GM19467 (cell line): ENCODE results near the gene SNX13.
A peak's percentile ranks its signal among the peaks of the same experiment; 100 is the strongest.

ENCODE experiments used
- ATAC-seq: cut with Tn5 transposase; IDR thresholded peaks from one replicate; pipeline ENCODE4 v1.9.1; 2021; ENCODE audit warnings: mild to moderate bottlenecking, moderate library complexity; ENCODE audit not compliant: unreplicated experiment

Gene SNX13

GRCh38 chr7:17940302-17940883 lies at the start of gene SNX13:
Gene SNX13 (minus strand): TSS chr7:17940494. CDS start chr7:17940295, 199 bp downstream.
- ATAC-seq, result peak; percentile 95

- no peak for ATAC-seq
Measured at GRCh38 chr7:17989546-17989945, 49.3 kb upstream of the SNX13 start.

GRCh38 chr7:17988858-17989257 lies 48.6 kb upstream of the SNX13 start:
- ATAC-seq, result no peak

GRCh38 chr7:17988141-17988540 lies 47.8 kb upstream of the SNX13 start:
- ATAC-seq, result no peak

- ATAC-seq, result no peak
Measured at GRCh38 chr7:17986851-17987250, 46.6 kb upstream of the SNX13 start.

GRCh38 chr7:17985473-17986239 lies 45.4 kb upstream of the SNX13 start:
- ATAC-seq, result no peak

- ATAC-seq, result no peak
Measured at GRCh38 chr7:17984288-17984687, 44.0 kb upstream of the SNX13 start.

GRCh38 chr7:17983221-17984062 lies 43.1 kb upstream of the SNX13 start:
- ATAC-seq, result no peak

GRCh38 chr7:17976952-17977351 lies 36.7 kb upstream of the SNX13 start:
- no peak for ATAC-seq

- ATAC-seq, result no peak
Measured at GRCh38 chr7:17971411-17971810, 31.1 kb upstream of the SNX13 start.

- no peak for ATAC-seq
Measured at GRCh38 chr7:17968791-17969715, 28.8 kb upstream of the SNX13 start.

GRCh38 chr7:17966706-17967105 lies 26.4 kb upstream of the SNX13 start:
- no peak for ATAC-seq

- ATAC-seq, result no peak
Measured at GRCh38 chr7:17965603-17966002, 25.3 kb upstream of the SNX13 start.

- no peak for ATAC-seq
Measured at GRCh38 chr7:17963281-17963680, 23.0 kb upstream of the SNX13 start.

GRCh38 chr7:17962652-17963051 lies 22.4 kb upstream of the SNX13 start:
- ATAC-seq, result no peak

GRCh38 chr7:17957871-17958270 lies 17.6 kb upstream of the SNX13 start:
- ATAC-seq, result no peak

GRCh38 chr7:17952387-17952786 lies 12.1 kb upstream of the SNX13 start:
- peak; percentile 99 for ATAC-seq

- ATAC-seq, result no peak
Measured at GRCh38 chr7:17951742-17952254, 11.5 kb upstream of the SNX13 start.

GRCh38 chr7:17948526-17949238 lies 8.4 kb upstream of the SNX13 start:
- no peak for ATAC-seq

- no peak for ATAC-seq
Measured at GRCh38 chr7:17947620-17948019, 7.3 kb upstream of the SNX13 start.
